K562 (cell line): ENCODE data around the gene FOXP4. TPM values are rescaled to one million over a fixed set of nuclear protein-coding genes. Genes with fewer than 3 reads are reported as not detected.

Source experiments
- ATAC-seq: fragments of 200-7000 bp; cut with Tn5 transposase; 3 replicates; pipeline ENCODE4 v1.9.1; 2020; ENCODE audit warnings: moderate library complexity
- BruUV-seq: library from RNA; stranded (reverse); fragments of 400-500 nt; replicated peaks from 2 replicates; lab custom pipeline; 2021; lab: Mats Ljungman, UMichigan
- CTCF ChIA-PET: fragments of 300-600 bp; formaldehyde crosslinking; extraction: SDS; loops from one replicate; lab custom pipeline; 2021; ENCODE audit warnings: low intra/inter-chr PET ratio; lab: Yijun Ruan, JAX
- POLR2A ChIA-PET: fragments of 300-600, 350-650 bp; sonication (Branson Sonifier 250); formaldehyde crosslinking; extraction: SDS; loops from one replicate; lab custom pipeline; 2021; ENCODE audit warnings: antibody characterized with exemption, inconsistent platforms; lab: Yijun Ruan, JAX
- DNase-seq, 4 experiments: peaks; one replicate each; pipeline versions ENCODE4 v3.0.0 to v3.0.0-alpha.2; 2011 to 2018; ENCODE audit warnings: low spot score in 3 of 4, mixed read lengths in 3 of 4; ENCODE audit errors: extremely low read depth in 1 of 4
- FAIRE-seq: peaks from 2 replicates; lab custom pipeline; 2011; peaks lifted over from hg19 to GRCh38; lab: Jason Lieb, UNC
- H2AFZ ChIP-seq: 2 replicates; pipeline ENCODE4 v1.6.0; 2011; ENCODE audit warnings: low read depth, low read length, control low read depth, inconsistent platforms
- H3K27ac ChIP-seq: fragments of 200-600 bp; 3 replicates; pipeline ENCODE4 v1.8.0; 2011; ENCODE audit warnings: low read depth, mild to moderate bottlenecking, control low read depth, inconsistent platforms, low read length, moderate library complexity, mixed read lengths; ENCODE audit errors: extremely low read depth
- H3K27me3 ChIP-seq, 2 experiments: fragments of 300-600 bp in 1 of 2; 2 replicates in 1 of 2; 3 replicates in 1 of 2; pipeline versions ENCODE4 v1.6.0 to v1.8.0; 2011; ENCODE audit warnings: inconsistent platforms in 2 of 2, low read length in 2 of 2, mild to moderate bottlenecking in 1 of 2, mixed read lengths in 1 of 2, moderate library complexity in 1 of 2; ENCODE audit not compliant: control insufficient read depth in 2 of 2, insufficient read depth in 2 of 2
- H3K36me3 ChIP-seq: fragments of 300-600 bp; 3 replicates; pipeline ENCODE4 v1.8.0; 2011; ENCODE audit warnings: mild to moderate bottlenecking, low read length, inconsistent platforms; ENCODE audit not compliant: control insufficient read depth, insufficient read depth
- H3K4me1 ChIP-seq, 2 experiments: fragments of 200-600 bp in 1 of 2; replicated peaks in 1 of 2; 2 replicates in 1 of 2; 3 replicates in 1 of 2; pipeline versions ENCODE4 v1.5.1 to v1.8.0; 2011; ENCODE audit warnings: inconsistent platforms in 2 of 2, low read length in 2 of 2, mild to moderate bottlenecking in 1 of 2, mixed read lengths in 1 of 2, moderate library complexity in 1 of 2; ENCODE audit not compliant: control insufficient read depth in 2 of 2, insufficient read depth in 2 of 2
- H3K4me2 ChIP-seq: 2 replicates; pipeline ENCODE4 v1.6.1; 2011; ENCODE audit warnings: low read length, control low read depth, inconsistent platforms, mixed read lengths; ENCODE audit not compliant: insufficient read depth
- H3K4me3 ChIP-seq: fragments of 200-600 bp; sonication (generic), shearing (Covaris generic); 2 replicates; pipeline ENCODE4 v1.5.1; 2016; ENCODE audit warnings: control low read depth, inconsistent platforms
- H3K79me2 ChIP-seq: fragments of 200-600 bp; 3 replicates; pipeline ENCODE4 v1.8.0; 2011; ENCODE audit warnings: low read length, inconsistent platforms; ENCODE audit not compliant: control insufficient read depth, insufficient read depth
- H3K9ac ChIP-seq, 2 experiments: 2 replicates each; pipeline versions ENCODE4 v1.6.0 to v1.6.1; 2011; ENCODE audit warnings: low read depth in 2 of 2, low read length in 2 of 2, control low read depth in 1 of 2, inconsistent platforms in 1 of 2, mild to moderate bottlenecking in 1 of 2, mixed read lengths in 1 of 2; ENCODE audit not compliant: insufficient read depth in 1 of 2
- H3K9me1 ChIP-seq: one replicate; pipeline ENCODE4 v1.6.0; 2011; ENCODE audit warnings: inconsistent platforms, mild to moderate bottlenecking, low read length, moderate library complexity; ENCODE audit not compliant: control insufficient read depth, insufficient read depth
- H3K9me3 ChIP-seq: replicated peaks from 2 replicates; pipeline ENCODE4 v1.5.1; 2011; ENCODE audit warnings: low read depth, low read length, inconsistent platforms; ENCODE audit not compliant: control insufficient read depth, insufficient read depth
- H4K20me1 ChIP-seq: replicated peaks from 2 replicates; pipeline ENCODE4 v1.6.1; 2011; ENCODE audit warnings: low read length, inconsistent platforms, mixed read lengths; ENCODE audit not compliant: control insufficient read depth, insufficient read depth
- HES1 ChIP-seq: fragments of 450-650 bp; IDR thresholded peaks from 2 replicates; pipeline ENCODE4 v1.6.1; 2016; ENCODE audit warnings: low read depth, mild to moderate bottlenecking, moderate library complexity
- MTA2 ChIP-seq: fragments of 450-650 bp; IDR thresholded peaks from 2 replicates; pipeline ENCODE4 v1.6.1; 2016; ENCODE audit warnings: low read depth
- PHB ChIP-seq: fragments of 250-450 bp; sonication (Bioruptor Pico); IDR thresholded peaks from 2 replicates; pipeline ENCODE4 v1.5.0; 2021
- RFX1 ChIP-seq: fragments of 450-650 bp; IDR thresholded peaks from 2 replicates; pipeline ENCODE4 v1.6.1; 2016; ENCODE audit warnings: mild to moderate bottlenecking, moderate library complexity
- SLC30A9 ChIP-seq: fragments of 250-450 bp; sonication (Bioruptor Pico); IDR thresholded peaks from 2 replicates; pipeline ENCODE4 v1.8.0; 2022; ENCODE audit warnings: mild to moderate bottlenecking, moderate library complexity
- ZEB2 ChIP-seq: fragments of 450-650 bp; IDR thresholded peaks from 2 replicates; pipeline ENCODE4 v1.6.1; 2016
- WGBS: fragments of 100-300 bp; shearing (Covaris generic); methylation state at CpG from one replicate; pipeline ENCODE4 v1.1.6; 2016; ENCODE audit warnings: low coverage, mixed read lengths; ENCODE audit not compliant: insufficient coverage; ENCODE audit errors: missing lambda C conversion rate; 5-methylcytosine and 5-hydroxymethylcytosine counted together
- in situ Hi-C: fragments of 300-500 bp; cut with MboI; formaldehyde crosslinking; loops from 4 replicates; pipeline ENCODE4 v1.15.0; 2018; ENCODE audit warnings: inconsistent platforms, mixed read lengths
- intact Hi-C: fragments of 100-400 bp; cut with micrococcal nuclease; formaldehyde crosslinking; loops from 2 replicates; pipeline ENCODE4 v1.14.2; 2022
- polyA plus RNA-seq, 8 experiments: library from polyadenylated mRNA; depleted of rRNA in 4 of 8; stranded (reverse) in 5 of 8; unstranded in 3 of 8; fragments of >200 nt; fragmentation: Nextera tagmentation in 2 of 8; fragmentation: Illumina TruSeq in 1 of 8; extraction: Ambion mirVana in 2 of 8; extraction: Trizol in 1 of 8; gene quantifications; 2 replicates each; pipeline versions ENCODE4 v1.2.1 to v1.2.3, GENCODE V29; 2011 to 2014; ENCODE audit warnings: inconsistent platforms in 1 of 8, missing spikeins in 1 of 8
- total RNA-seq, 7 experiments: library from RNA; depleted of rRNA in 6 of 7; stranded (reverse); fragments of >200 nt in 6 of 7; fragmentation: Illumina TruSeq in 2 of 7; extraction: Trizol in 2 of 7; gene quantifications; 2 replicates each; pipeline versions ENCODE4 v1.2.1 to v1.2.3, GENCODE V29; 2011 to 2021; ENCODE audit warnings: low replicate concordance in 1 of 7

The FOXP4 gene
- total and polyA plus RNA-seq, 9 of the 15 experiments (the other 6 are each of a cell fraction or from before 2014, with no cell fraction given), result 0.11 to 29.4 (median 2.3) TPM

GRCh38 chr6:41591122-41591521 is 44.9 kb downstream of the FOXP4 start:
- BruUV-seq, result no TSS peak
- Histone ChIP-seq H3K9me1 (no peaks in the 10 kb centered on the region), H3K4me1 (peaks cover 0 to 11% of the 10 kb centered on the region in 2 experiments; a peak in 1 of 5 replicates), H2AFZ (no peak overlapping the region), H3K27ac (no peak overlapping the region), H3K4me3 (no peak overlapping the region), H3K4me2 (no peak overlapping the region), H3K9me3 (no peaks in the 10 kb centered on the region), H3K36me3 (peaks cover 13% of the 10 kb centered on the region; the same call in 2 of the 3 replicates), H4K20me1 (0 out of 2 replicates have a peak, but pooled peaks cover 4% of the 10 kb centered on the region), H3K79me2 (no peaks in the 10 kb centered on the region), H3K9ac (no peak overlapping the region), H3K27me3 (no peaks in the 10 kb centered on the region)
- 83% methylated on average over 6 of the region's 6 CpGs for WGBS
- intact Hi-C loops, result no loop called here
- ChIA-PET CTCF (interaction anchor here (2.5 to 3.1 kb wide), 3 partner anchors 93 to 166 kb away, joined by 11 to 31 read pairs (median 24); no protein-coding TSS in a partner anchor), POLR2A (interaction anchor here (0.6 kb wide), 1 partner anchor 101 kb away, joined by 3 read pairs; no protein-coding TSS in a partner anchor)
- DNase-seq (no peak), FAIRE-seq (no peak), ATAC-seq (no peak)
- TF ChIP-seq ZEB2 (no peak), RFX1 (no peak), PHB (CRISPR knock-in tag) (no peak), HES1 (no peak), MTA2 (no peak), SLC30A9 (CRISPR knock-in tag) (no peak)
- in situ Hi-C loops, result loop anchor here (5.0 to 10.0 kb wide), 2 partner anchors 129 to 226 kb away; no protein-coding TSS in a partner anchor
